GM18507 (cell line): ENCODE results near the gene TMEM87B.
A peak's percentile ranks its signal among the peaks of the same experiment; 100 is the strongest.

Experiments
- DNase-seq: peaks from one replicate; pipeline ENCODE4 v3.0.0; 2011; ENCODE audit warnings: low read depth; ENCODE audit not compliant: insufficient read length; ENCODE audit errors: extremely low spot score
- FAIRE-seq: peaks from 2 replicates; lab custom pipeline; 2011; peaks lifted over from hg19 to GRCh38; lab: Jason Lieb, UNC

TMEM87B gene, protein sequence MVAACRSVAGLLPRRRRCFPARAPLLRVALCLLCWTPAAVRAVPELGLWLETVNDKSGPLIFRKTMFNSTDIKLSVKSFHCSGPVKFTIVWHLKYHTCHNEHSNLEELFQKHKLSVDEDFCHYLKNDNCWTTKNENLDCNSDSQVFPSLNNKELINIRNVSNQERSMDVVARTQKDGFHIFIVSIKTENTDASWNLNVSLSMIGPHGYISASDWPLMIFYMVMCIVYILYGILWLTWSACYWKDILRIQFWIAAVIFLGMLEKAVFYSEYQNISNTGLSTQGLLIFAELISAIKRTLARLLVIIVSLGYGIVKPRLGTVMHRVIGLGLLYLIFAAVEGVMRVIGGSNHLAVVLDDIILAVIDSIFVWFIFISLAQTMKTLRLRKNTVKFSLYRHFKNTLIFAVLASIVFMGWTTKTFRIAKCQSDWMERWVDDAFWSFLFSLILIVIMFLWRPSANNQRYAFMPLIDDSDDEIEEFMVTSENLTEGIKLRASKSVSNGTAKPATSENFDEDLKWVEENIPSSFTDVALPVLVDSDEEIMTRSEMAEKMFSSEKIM

DNA sequence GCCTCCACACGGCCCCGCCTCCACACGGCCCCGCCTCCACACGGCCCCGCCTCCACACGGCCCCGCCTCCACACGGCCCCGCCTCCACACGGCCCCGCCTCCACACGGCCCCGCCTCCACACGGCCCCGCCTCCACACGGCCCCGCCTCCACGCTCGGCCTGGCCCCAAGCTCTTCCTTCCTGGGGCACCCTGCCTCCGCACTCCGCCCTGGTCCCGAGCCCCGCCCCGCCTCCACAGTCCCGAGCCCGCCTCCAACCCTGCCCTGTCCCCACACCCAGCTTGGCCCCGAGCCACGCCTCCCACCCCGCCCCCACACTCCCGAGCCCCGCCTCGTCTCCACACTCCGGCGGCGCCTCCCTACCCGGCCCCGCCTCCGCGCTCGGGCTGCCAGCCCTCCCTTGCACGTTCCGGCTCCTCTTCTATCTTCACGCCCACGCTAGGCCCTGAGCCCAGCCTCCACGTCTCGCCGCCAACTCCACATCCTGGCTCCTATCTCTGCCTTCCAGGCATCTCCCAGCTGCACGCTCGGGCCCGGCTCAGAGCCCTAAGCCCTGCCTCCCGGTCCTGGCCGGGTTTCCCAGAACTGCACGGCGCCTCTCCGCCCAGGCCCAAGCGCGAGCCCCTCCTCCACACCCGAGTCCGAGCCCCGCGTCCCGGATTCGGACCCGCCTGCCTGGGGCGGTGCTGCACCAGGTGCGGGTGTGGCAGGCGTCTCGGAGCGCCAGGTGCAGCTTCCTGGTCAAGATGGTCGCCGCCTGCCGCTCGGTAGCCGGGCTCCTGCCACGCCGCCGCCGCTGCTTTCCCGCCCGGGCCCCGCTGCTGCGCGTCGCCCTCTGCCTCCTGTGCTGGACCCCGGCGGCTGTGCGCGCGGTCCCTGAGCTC lies at the start of gene TMEM87B:
Gene TMEM87B (plus strand): TSS at position 423 of the 883 bp plus-strand sequence. CDS start 323 bp downstream, at position 746.
- FAIRE-seq (peak; percentile 91), DNase-seq (peak; percentile 82)

DNA sequence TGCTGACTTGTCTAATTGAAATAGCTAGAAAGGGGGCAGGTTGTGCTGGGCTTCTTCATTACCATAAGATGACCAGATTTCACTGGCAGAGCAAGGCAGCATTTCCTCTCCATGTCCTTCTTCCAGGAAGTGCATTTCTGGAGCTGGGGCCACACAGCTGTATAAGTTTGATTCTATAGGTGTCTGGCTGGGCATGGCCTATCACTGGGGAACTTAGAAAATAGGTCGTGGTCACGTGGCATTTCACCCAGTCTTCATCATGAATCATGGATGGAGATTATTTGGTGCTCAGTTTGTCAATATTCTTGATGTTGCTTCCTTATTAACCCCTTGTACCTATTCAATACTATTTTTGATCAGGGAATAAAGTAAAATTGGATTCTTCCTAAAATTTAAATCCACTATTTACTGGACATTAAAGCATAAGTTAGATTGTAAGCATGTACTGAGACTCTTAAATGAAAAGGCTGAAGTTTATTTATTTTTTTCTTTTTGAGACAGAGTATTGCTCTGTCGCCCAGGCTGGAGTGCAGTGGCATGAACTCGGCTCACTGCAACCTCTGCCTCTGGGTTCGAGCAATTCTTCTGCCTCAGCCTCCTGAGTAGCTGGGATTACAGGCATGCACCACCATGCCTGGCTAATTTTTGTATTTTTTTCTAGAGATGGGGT lies 49.5 kb upstream of the TMEM87B start:
- no peak for DNase-seq
- no peak for FAIRE-seq

DNA sequence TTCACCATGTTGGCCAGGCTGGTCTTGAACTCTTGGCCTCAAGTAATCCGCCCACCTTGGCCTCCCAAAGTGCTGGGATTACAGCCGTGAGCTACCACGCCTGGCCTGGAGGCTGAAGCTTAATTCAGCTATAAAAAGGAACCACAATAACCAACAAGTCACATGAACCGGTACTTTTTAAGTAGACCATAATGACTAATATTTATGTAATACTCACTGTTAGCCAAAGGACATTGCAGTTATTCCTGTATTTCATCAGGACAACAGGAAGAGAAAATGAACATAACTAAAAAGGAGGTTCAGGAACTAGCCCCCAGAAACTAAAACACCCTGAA lies 49.0 kb upstream of the TMEM87B start:
- no peak for FAIRE-seq
- no peak for DNase-seq

DNA sequence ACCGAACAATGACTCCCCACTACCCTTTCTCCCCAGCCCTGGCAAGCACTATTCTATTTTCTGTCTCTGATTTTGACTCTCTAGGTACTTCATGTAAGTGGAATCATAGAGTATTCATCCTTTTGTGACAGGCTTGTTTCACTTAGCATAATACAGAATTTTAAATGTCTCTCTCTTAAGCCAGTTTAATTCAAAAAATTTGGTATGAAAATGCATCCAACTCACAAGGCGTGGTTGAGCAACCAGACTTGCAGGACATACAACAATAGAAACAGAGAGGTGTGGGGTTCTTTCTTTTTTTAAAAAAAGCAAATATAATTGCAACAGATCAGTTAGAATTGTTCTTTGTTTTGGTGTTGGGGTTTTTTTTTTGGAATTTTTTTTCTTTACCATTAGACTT lies 47.6 kb upstream of the TMEM87B start:
- DNase-seq (no peak), FAIRE-seq (no peak)

DNA sequence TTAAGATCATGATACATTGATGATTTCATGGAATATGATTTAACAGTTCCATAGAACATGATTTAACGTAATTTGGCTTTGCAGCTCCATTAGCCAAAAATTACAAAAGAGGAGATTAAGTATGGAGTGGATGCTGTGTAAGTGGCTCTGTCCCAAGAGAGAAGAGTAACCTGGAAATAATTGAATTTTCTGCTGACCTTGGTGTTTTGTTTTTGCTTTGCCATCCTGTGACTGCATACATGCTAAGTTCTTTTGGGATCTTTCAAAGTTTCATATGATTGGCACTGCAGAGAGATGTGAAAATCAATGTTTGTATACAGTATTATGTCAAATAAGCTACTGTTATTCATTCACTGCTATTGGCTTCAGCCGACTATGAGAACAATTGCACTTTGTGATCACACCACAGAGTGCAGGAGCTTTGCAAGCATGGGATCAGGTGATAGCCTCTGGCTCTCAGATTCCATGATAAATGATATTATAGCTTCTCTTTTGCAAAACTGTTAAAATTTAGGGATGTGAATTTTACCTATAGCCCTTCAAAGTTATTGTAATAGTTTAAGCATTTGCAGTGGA lies 46.1 kb upstream of the TMEM87B start:
- FAIRE-seq (no peak), DNase-seq (no peak)

DNA sequence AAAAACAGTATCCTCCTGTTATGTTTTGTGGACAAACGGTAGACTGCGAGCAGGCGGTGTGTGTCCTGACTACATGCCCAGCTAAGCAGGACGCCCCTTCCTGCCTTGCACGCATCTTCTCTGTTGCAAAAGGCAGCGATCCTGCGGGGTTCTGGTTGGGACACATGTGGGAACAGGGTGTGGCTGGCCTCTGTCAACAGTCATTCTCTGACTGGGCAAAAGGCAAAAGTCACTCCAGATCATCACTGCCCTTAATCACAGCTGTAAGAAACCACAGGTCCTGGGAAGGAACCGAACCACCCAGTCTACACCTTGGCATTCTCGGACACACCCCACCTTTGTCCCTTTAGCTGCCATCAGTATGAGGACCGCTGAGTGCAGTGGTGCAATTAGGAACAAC lies 44.3 kb upstream of the TMEM87B start:
- DNase-seq (no peak), FAIRE-seq (no peak)

DNA sequence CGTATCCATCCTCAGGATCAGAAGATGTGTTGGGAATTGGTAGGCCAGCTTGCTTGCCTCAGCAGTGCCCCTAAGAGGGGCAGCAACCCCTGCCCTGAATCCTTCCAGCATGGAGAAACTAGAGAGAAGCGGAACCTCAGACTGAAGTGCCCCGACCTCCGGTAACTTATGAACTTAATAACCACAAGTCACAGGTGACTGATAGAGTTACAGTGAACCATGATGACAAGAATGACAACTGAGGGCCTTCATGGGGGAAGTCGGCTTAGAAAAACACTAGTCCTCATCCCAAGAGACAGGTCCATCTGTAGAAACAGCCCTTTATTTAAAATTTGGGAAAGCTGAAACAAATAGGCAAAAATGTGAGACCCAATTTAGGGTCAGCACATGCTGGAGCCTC lies 42.5 kb upstream of the TMEM87B start:
- FAIRE-seq, result no peak

DNA sequence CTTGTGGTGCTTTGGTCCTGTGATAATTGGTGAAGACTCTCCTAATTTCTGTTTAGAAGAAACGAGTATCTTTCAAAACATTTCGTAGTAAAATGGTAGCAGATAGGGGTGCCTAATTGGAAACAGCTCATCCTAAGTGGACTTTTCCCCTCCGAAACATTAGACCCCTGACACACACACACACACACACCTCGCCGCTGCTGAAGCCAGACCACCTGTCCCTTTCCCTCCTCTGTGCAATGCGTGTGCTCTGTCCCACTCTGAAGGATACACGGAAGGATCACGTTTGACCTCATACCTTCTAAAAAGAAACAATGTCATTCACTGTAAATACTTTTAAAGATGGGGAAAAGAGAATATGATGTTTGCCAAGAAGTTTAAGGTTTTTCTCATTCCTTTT lies 36.2 kb upstream of the TMEM87B start:
- DNase-seq (no peak), FAIRE-seq (no peak)

More for the DNA sequence above, 42.5 kb upstream of the TMEM87B start:
- DNase-seq, result no peak

DNA sequence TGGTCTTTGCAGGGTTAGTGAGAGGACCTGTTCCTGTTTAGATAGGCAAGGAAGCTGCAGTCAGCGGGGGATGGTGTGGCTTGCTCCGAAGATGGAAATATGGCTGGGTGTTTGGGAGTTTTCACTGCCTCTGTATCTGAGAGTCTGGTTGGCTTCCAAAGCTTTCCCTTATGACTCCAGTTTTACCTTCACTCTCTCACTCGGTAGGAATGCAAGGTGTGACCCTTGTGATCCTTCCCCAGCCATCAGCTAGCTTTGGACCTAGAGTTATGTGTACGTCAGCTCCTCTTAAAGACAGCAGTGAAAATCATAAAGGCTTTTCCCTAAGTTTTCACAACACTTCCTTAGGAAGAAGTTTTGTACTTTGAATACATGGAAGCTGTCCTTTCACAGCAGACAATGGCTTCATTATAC lies 35.5 kb upstream of the TMEM87B start:
- FAIRE-seq (no peak), DNase-seq (no peak)

DNA sequence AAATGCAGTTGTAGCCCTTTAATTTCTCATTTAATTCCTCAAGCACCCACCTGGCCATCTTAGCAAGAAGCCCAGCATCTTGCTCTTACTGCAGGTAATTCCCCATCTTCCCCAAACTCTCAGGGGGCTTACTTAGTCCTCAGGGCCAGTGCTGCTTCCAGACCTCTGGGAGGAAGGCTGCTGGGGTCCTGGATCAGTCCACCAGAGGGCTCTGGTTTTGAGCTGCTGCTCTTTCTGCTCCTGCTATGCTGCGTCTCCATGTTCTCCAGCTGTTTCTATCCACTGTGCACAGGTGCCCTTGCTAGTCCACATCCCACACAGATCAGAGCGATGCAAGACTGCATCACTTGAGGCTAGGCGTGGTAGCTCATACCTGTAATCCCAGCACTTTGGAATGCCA lies 34.5 kb upstream of the TMEM87B start:
- FAIRE-seq, result no peak
- no peak for DNase-seq

DNA sequence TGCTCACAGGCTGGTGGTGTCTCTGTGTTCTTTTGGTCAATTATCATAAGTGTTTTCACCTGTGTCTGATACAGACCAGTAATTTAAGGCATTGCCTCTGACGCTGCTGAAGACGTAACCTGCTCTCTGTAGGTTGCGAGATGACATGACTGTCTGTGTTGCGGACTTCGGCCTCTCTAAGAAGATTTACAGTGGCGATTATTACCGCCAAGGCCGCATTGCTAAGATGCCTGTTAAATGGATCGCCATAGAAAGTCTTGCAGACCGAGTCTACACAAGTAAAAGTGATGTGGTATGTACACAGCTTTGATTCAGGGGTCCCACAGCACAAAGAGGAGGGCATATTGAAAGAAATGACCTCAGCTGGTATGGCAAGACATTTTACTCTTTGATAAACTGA lies 33.8 kb upstream of the TMEM87B start:
- FAIRE-seq (no peak), DNase-seq (no peak)

DNA sequence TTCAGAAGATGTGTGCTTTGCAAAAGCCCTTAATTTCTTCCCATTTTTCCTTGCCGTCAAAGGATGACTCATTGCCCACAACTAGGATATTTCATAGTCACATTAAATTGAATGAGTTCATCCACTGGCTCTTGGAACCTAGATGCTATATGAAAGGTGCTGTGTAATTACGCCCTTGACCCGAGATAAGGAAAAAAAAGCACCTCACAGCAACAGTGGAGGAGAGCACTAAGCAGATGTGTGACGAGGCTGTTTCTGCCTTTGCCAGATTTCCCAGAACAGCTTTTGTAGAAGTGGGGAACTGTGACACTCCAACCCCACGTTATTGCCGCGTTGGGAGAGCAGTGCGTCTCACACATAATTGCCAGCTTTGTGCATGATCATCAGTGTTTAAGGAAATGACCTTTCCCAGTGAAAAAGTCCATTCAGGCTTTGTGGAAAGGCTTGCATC lies 33.3 kb upstream of the TMEM87B start:
- FAIRE-seq (no peak), DNase-seq (no peak)

DNA sequence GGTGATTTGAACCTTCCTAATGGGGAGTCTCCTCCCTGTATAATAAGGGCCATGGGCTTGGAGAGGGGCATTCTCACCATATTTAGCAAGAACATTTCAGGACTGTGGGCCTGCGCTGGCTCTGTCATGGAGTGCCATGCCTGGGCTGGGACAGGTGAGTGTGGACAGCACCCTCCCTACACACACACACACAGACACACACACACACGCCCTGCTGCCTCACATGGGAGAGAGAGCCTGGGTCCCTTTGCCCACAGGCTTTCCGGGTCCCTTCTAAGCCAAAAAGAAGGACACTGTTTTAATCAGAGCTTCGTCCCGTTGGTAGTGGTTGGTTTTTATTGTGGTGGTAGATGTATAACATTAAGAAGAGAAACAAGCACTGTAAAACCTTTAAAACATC lies 31.4 kb upstream of the TMEM87B start:
- FAIRE-seq (no peak), DNase-seq (no peak)

DNA sequence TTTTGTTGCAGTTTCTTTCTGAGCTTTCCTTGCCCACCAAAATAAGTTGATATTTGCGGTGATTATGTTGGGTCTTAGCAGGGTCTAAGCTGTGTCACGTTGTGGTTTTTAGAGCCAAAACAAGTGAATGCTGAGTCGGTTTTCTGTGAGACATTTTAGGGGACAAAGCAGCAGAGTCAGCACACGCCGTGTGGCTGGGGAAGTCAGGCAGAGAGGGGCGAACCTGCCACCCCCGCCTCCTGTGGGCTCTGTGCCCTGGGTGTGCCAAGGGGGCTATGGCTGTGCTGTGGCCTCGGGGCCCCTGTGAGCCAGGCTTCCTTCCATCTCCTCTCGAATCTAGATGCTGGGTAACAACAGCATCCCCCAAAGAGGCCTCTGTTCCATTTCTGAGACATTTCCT lies 30.8 kb upstream of the TMEM87B start:
- no peak for FAIRE-seq
- no peak for DNase-seq

DNA sequence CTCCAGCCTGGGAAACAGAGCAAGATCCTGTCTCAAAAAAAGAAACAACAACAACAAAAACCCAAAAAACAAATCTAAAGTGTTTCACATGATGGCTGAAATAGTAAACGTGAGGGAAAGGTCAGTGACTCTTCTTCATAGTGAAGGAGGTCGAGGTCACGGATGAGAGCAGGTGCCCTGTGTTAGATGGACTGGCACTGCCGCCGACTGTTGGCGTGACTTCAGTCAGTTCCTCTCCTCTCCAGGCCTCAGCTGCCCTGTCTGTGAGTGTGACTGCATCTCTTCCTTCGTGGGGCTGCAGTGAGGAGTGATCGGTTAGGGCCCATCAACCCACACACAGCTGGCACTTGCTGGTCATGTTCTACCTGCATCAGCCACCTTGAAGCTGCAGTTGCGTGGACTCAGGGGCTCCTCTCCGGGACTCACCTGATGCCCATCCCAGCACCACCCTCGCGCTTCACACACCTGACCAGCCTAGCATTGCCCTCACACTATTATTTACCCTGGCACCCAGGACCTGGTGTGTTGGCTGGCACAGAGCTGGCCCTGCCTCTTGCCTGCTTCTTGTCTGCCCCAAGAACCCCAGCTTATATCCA lies 30.1 kb upstream of the TMEM87B start:
- DNase-seq, result no peak
- no peak for FAIRE-seq

DNA sequence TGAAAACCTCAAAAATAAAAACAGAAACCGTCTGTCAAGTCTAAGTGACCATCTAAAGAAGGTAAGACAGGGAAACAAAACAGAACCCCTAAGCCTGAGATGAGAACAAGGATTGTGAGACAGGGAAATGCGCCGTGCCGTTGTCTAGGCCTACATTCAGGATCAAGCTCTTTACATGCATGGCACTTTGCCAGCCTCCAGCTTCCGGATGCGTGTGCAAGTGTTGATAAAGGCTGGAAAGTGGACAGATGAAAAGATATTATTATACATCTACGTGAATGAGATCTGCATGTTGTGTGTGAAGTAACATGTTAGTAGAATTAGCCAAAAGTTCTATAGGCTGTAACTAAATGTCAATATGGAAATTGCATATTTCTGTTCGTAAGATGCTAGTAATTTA lies 28.6 kb upstream of the TMEM87B start:
- FAIRE-seq, result no peak
- no peak for DNase-seq

DNA sequence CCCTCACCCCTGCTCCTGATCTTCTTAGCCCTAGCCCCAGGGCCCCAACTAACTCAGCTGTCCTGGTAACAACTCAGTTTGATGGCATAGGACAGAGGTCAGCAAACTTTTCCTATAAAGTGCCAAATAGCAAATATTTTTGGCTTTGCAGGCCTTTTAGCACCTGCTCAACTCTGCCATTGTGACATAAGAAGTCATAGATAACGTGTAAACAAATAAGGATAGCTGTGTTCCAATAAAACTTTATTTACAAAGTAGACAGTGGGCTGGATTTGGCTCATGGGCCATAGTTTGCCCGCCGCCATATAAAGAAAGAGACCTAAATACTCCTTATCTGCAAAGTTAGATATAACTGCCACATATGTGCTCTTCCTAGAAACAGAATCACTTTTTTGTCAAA lies 27.3 kb upstream of the TMEM87B start:
- no peak for FAIRE-seq
- no peak for DNase-seq

DNA sequence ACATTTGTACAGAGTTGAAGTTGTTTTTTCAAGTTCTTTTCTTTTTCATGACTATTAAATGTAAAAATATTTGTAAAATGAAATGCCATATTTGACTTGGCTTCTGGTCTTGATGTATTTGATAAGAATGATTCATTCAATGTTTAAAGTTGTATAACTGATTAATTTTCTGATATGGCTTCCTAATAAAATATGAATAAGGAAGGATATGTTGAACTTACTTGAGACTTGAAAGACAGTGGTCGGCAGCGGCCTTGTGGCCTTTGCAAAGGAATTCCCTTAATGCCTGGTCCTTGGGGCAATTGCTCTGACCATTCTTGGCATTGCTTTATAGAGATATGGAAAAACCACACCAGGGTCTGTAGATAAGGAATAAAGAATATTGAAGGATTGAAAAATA lies 25.9 kb upstream of the TMEM87B start:
- DNase-seq (no peak), FAIRE-seq (no peak)

DNA sequence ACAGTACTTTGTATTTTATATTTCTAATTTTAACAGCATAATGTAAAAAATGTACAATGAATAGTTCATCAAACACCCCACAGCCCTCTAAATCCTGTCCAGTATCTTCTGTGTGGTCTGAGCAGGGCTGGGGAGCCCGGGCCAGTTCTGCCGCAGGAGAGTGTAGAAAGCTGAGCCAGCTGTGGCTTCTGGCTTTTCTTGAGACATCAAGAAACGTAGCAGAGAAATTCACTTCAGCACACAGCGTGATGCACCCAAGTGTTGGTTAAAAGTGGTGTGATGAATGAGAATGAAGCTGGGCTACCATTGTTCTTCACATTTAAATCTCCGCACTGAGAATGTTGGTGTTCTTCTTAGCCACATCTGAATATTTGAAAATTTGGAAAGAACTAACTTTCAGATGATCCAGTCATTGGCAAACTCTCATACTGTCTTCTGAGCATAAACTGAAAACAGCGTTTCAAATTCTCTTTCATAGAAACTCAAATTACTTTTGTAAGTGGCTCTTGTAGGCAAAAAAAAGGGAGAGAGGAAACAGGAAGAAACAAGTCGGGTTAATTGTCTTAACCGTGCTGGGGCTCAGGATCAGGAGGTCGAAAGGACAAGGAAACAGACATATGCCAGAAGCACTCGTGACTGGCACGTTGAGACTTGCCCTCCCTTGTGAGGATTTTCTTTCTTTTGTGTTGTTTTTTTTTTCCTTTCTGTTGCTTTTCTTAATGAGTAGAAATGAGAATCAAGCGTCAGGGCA lies 23.4 kb upstream of the TMEM87B start:
- FAIRE-seq, result no peak
- no peak for DNase-seq
